ENCODE results near the gene PTCH1. TPM values are rescaled to one million over a fixed set of nuclear protein-coding genes. Genes with fewer than 3 reads are reported as not detected.

PTCH1 gene
- total and polyA plus RNA-seq, 7 experiments from 2014 or later: 5.7 to 28.9 (median 21.2) TPM

DNA sequence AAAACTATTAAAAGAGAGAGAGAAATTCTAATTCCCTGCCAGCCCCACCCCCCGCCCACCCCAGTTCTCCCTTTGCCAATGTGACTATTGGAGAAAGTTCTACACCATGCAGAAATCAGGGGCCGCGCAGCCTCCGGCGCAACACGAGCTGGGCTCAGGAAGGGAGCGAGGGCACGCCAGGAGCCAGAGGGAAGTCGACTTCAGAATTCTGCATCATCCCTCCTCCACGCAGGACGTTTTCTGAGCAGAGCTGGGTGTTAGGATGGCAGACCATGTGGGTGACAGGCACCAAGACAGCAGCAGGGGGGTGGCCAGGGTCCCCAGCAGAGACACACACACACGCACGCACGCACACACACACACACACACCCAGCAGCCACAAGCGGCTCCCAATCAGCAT lies 72.6 kb downstream of the PTCH1 start:
- Mint-ChIP-seq H3K4me3 (no peak overlapping the region), H3K27me3 (peaks cover 0 to 9% (median 0%) of the 10 kb centered on the region in 5 donors), H3K36me3 (peaks cover 0 to 32% (median 13%) of the 10 kb centered on the region in 5 donors), H3K9me3 (peaks cover 0 to 2% (median 0%) of the 10 kb centered on the region in 11 donors), H3K27ac (no peak overlapping the region), H3K4me1 (peaks cover 0 to 4% (median 0%) of the 10 kb centered on the region in 7 donors)
- ChIA-PET CTCF (no interaction called here), POLR2A (no interaction called here)
- Histone ChIP-seq H3K9me3 (ENCODE audit: control insufficient read depth in 2 of 3, low read length in 3 of 3) (no peaks in the 10 kb centered on the region), H3K36me3 (ENCODE audit: control insufficient read depth in 2 of 3, insufficient read depth in 3 of 3, low read length in 3 of 3) (peaks cover 0 to 23% (median 6%) of the 10 kb centered on the region in 3 experiments), H3K27me3 (ENCODE audit: control insufficient read depth in 2 of 2, insufficient read depth in 2 of 2, low read length in 2 of 2) (no peaks in the 10 kb centered on the region), H3K27ac (ENCODE audit: low read depth, low read length) (no peak overlapping the region), H3K4me3 (ENCODE audit: low read length) (no peak overlapping the region), H3K4me1 (ENCODE audit: control insufficient read depth in 2 of 2, insufficient read depth in 2 of 2, low read length in 2 of 2) (no peaks in the 10 kb centered on the region)
- ATAC-seq: no peak
- DNase-seq: no peak
- intact Hi-C loops (cut with micrococcal nuclease): no loop called here

DNA sequence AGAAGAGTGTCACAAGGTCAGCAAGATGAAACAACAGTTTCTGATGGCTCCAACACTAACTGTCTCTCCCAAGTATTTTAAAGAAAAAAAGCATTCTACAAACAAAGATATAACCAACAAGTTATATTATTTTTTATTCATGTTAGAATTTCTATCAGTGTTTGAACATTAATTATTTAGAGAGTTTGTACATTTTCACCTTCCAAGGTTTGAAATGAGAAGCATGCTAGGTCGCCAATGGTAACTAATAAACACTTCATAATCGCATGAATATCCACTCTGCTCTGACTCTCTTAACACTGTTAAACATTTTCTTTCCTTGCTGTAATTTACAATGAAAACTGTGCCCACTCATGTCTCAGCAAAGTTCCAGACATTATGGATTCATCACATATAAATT lies 73.5 kb downstream of the PTCH1 start:
- Mint-ChIP-seq H3K27me3 (peaks cover 0 to 9% (median 0%) of the 10 kb centered on the region in 5 donors), H3K4me1 (peaks cover 0 to 2% (median 0%) of the 10 kb centered on the region in 7 donors), H3K4me3 (no peak overlapping the region), H3K9me3 (peaks cover 0 to under 1% (median 0%) of the 10 kb centered on the region in 11 donors), H3K36me3 (peaks cover 0 to 25% (median 10%) of the 10 kb centered on the region in 5 donors), H3K27ac (no peak overlapping the region)
- H3K36me3 ChIP-seq (ENCODE audit: control insufficient read depth in 2 of 3, insufficient read depth in 3 of 3, low read length in 3 of 3): peaks cover 0 to 18% (median 0%) of the 10 kb centered on the region in 3 experiments
- no peaks in the 10 kb centered on the region for H3K9me3 ChIP-seq (ENCODE audit: control insufficient read depth in 2 of 3, low read length in 3 of 3)
- CTCF ChIA-PET: interaction anchor here (0.7 kb wide), 1 partner anchor 10 kb away, joined by 3 read pairs; no protein-coding TSS in a partner anchor
- no peaks in the 10 kb centered on the region for H3K4me1 ChIP-seq (ENCODE audit: control insufficient read depth in 2 of 2, insufficient read depth in 2 of 2, low read length in 2 of 2)
- POLR2A ChIA-PET: interaction anchor here (0.6 kb wide), 1 partner anchor 18 kb away, joined by 5 read pairs; no protein-coding TSS in a partner anchor
- H3K4me3 ChIP-seq (ENCODE audit: low read length): no peak overlapping the region
- DNase-seq (no peak), ATAC-seq (no peak)
- H3K27me3 ChIP-seq (ENCODE audit: control insufficient read depth in 2 of 2, insufficient read depth in 2 of 2, low read length in 2 of 2): no peaks in the 10 kb centered on the region
- H3K27ac ChIP-seq (ENCODE audit: low read depth, low read length): no peak overlapping the region
- intact Hi-C loops (cut with micrococcal nuclease): no loop called here

DNA sequence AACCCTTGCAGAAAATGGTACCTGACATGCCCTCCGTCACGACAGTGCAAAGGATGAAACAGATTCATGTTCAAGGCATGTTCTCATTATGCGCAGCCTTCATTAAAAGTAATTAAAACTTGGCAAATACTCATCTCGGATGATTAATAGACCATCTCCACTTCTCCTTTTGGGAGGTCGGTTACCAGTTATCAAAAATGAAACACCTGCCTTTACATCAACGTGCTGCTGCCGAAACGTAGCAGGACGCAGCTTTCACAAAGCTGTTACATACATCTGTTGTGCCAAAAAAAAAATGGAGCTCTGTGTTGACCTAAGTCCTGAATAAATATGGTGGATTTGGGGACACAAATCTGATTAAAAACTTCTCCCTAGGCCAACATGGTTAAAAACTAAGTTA lies 75.7 kb downstream of the PTCH1 start:
- Histone ChIP-seq H3K27ac (ENCODE audit: low read depth, low read length) (no peak overlapping the region), H3K27me3 (ENCODE audit: control insufficient read depth in 2 of 2, insufficient read depth in 2 of 2, low read length in 2 of 2) (no peaks in the 10 kb centered on the region), H3K4me3 (ENCODE audit: low read length) (no peak overlapping the region), H3K36me3 (ENCODE audit: control insufficient read depth in 2 of 3, insufficient read depth in 3 of 3, low read length in 3 of 3) (peaks cover 0 to 9% (median 0%) of the 10 kb centered on the region in 3 experiments), H3K4me1 (ENCODE audit: control insufficient read depth in 2 of 2, insufficient read depth in 2 of 2, low read length in 2 of 2) (no peaks in the 10 kb centered on the region), H3K9me3 (ENCODE audit: control insufficient read depth in 2 of 3, low read length in 3 of 3) (no peaks in the 10 kb centered on the region)
- no peak overlapping the region for H3K4me3 Mint-ChIP-seq
- peaks cover 0 to 11% (median 6%) of the 10 kb centered on the region in 5 donors for H3K36me3 Mint-ChIP-seq
- H3K4me1 Mint-ChIP-seq: peaks cover 0 to 3% (median under 1%) of the 10 kb centered on the region in 7 donors
- CTCF ChIA-PET: interaction anchor here (0.6 kb wide), 1 partner anchor 664 kb away, joined by 4 read pairs; no protein-coding TSS in a partner anchor
- POLR2A ChIA-PET: interaction anchor here (0.8 kb wide), 1 partner anchor 15 kb away, joined by 3 read pairs; no protein-coding TSS in a partner anchor
- DNase-seq (no peak), ATAC-seq (no peak)
- no peak overlapping the region for H3K27ac Mint-ChIP-seq
- H3K27me3 Mint-ChIP-seq: peaks cover 0 to 13% (median 0%) of the 10 kb centered on the region in 5 donors
- H3K9me3 Mint-ChIP-seq: no peaks in the 10 kb centered on the region
- intact Hi-C loops (cut with micrococcal nuclease): no loop called here

DNA sequence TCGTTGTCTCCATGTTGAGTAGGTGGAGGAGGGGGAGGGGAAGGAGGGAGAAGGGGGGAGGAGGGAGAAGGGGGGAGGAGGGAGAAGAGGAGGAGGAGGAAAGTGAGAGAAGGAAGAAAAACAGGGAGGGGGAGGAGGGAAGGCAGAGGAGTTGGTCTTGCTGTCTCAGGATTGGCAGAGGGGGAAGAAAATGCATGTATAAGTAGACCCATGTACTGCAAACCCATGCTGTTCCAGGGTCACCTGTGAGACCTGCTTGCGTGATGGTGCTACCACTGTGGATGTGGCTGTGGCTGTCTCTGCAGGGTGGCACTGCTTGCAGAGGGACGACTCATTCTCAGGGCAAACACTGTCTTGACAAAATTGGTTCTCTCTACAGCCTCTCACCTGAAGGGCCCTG lies 76.3 kb downstream of the PTCH1 start:
- DNase-seq: no peak
- Histone ChIP-seq H3K9me3 (ENCODE audit: control insufficient read depth in 2 of 3, low read length in 3 of 3) (no peaks in the 10 kb centered on the region), H3K27me3 (ENCODE audit: control insufficient read depth in 2 of 2, insufficient read depth in 2 of 2, low read length in 2 of 2) (no peaks in the 10 kb centered on the region), H3K4me3 (ENCODE audit: low read length) (no peak overlapping the region), H3K4me1 (ENCODE audit: control insufficient read depth in 2 of 2, insufficient read depth in 2 of 2, low read length in 2 of 2) (no peaks in the 10 kb centered on the region), H3K27ac (ENCODE audit: low read depth, low read length) (no peak overlapping the region), H3K36me3 (ENCODE audit: control insufficient read depth in 2 of 3, insufficient read depth in 3 of 3, low read length in 3 of 3) (peaks cover 0 to 7% (median 0%) of the 10 kb centered on the region in 3 experiments)
- H3K27me3 Mint-ChIP-seq: peaks cover 0 to 13% (median 0%) of the 10 kb centered on the region in 5 donors
- H3K27ac Mint-ChIP-seq: no peak overlapping the region
- peaks cover 0 to 8% (median 4%) of the 10 kb centered on the region in 5 donors for H3K36me3 Mint-ChIP-seq
- ChIA-PET CTCF (no interaction called here), POLR2A (no interaction called here)
- intact Hi-C loops (cut with micrococcal nuclease): no loop called here
- ATAC-seq: no peak
- no peaks in the 10 kb centered on the region for H3K9me3 Mint-ChIP-seq
- H3K4me1 Mint-ChIP-seq: peaks cover 0 to 6% (median 1%) of the 10 kb centered on the region in 7 donors
- no peak overlapping the region for H3K4me3 Mint-ChIP-seq

DNA sequence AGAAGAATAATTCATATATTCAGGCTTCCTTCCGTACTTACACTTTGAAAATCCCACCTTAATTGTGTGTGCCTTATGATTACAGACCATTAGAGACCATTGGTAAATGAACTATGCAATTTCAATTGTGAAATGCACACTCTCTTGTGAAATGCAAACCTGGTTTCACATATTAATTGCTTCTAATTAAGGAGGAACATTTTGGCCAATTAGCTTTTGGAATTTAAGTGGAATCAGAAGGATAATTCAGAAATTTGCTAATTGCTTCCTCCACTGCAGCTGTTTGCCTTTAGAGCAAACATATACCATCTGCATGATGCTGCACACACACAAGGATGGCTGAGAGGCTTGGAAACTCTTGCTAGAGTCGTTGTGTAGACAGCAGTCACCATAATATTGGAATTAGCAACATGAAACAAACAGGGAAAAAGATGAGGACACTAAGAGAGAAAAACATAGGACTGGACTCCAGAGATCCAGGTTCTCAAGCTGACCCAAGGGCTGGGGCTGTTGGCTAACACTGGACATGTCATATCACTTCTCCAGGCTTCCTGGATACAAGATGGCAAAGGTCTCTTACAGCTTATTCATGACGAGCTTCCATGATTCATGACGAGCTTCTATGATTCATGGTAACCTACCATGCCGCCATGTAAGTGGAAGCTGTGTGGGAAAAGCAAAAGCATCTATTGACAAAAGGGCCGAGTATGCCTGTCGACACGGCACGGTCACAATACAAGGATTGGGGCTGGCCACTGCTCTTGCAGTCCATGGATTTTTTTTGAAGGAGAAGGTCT lies 78.0 kb downstream of the PTCH1 start:
- intact Hi-C loops (cut with micrococcal nuclease): no loop called here
- ATAC-seq: no peak

DNA sequence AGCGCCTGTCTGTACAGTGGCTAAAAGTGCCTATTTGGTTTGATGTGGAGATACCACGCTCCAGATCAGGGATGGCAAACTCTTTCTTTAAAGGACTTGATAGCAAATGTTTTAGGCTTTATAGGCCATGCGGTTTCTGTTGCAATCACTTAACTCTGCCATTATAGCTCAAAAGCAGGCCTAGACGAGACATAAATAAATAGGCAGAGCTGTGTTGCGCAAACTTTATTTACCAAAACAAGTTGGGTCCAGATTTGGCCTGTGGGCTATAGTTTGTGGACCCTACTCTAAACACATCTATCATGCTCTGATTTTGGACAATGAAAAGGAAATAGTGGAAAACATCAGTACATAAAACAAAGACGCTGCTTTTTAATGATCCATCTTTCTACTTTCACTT lies 79.2 kb downstream of the PTCH1 start:
- H3K27me3 Mint-ChIP-seq: peaks cover 0 to 10% (median 0%) of the 10 kb centered on the region in 5 donors
- H3K4me3 ChIP-seq (ENCODE audit: low read length): no peak overlapping the region
- no peak overlapping the region for H3K27ac Mint-ChIP-seq
- no peaks in the 10 kb centered on the region for H3K36me3 ChIP-seq (ENCODE audit: control insufficient read depth in 2 of 3, insufficient read depth in 3 of 3, low read length in 3 of 3)
- H3K4me3 Mint-ChIP-seq: no peak overlapping the region
- no peaks in the 10 kb centered on the region for H3K4me1 ChIP-seq (ENCODE audit: control insufficient read depth in 2 of 2, insufficient read depth in 2 of 2, low read length in 2 of 2)
- no peak for DNase-seq
- H3K36me3 Mint-ChIP-seq: no peaks in the 10 kb centered on the region
- H3K4me1 Mint-ChIP-seq: peaks cover 3 to 13% (median 11%) of the 10 kb centered on the region in 7 donors
- CTCF ChIA-PET: no interaction called here
- H3K9me3 Mint-ChIP-seq: peaks cover 0 to 2% (median 0%) of the 10 kb centered on the region in 11 donors
- no peaks in the 10 kb centered on the region for H3K27me3 ChIP-seq (ENCODE audit: control insufficient read depth in 2 of 2, insufficient read depth in 2 of 2, low read length in 2 of 2)
- intact Hi-C loops (cut with micrococcal nuclease): no loop called here
- no peak overlapping the region for H3K27ac ChIP-seq (ENCODE audit: low read depth, low read length)
- POLR2A ChIA-PET: no interaction called here
- no peak for ATAC-seq
- no peaks in the 10 kb centered on the region for H3K9me3 ChIP-seq (ENCODE audit: control insufficient read depth in 2 of 3, low read length in 3 of 3)

More for the DNA sequence above, 78.0 kb downstream of the PTCH1 start:
- no peak overlapping the region for H3K4me3 ChIP-seq (ENCODE audit: low read length)
- no peaks in the 10 kb centered on the region for H3K36me3 ChIP-seq (ENCODE audit: control insufficient read depth in 2 of 3, insufficient read depth in 3 of 3, low read length in 3 of 3)
- H3K4me3 Mint-ChIP-seq: no peak overlapping the region
- POLR2A ChIA-PET: no interaction called here
- CTCF ChIA-PET: no interaction called here
- no peaks in the 10 kb centered on the region for H3K9me3 ChIP-seq (ENCODE audit: control insufficient read depth in 2 of 3, low read length in 3 of 3)
- no peaks in the 10 kb centered on the region for H3K27me3 ChIP-seq (ENCODE audit: control insufficient read depth in 2 of 2, insufficient read depth in 2 of 2, low read length in 2 of 2)
- H3K27me3 Mint-ChIP-seq: peaks cover 0 to 13% (median 0%) of the 10 kb centered on the region in 5 donors
- H3K4me1 ChIP-seq (ENCODE audit: control insufficient read depth in 2 of 2, insufficient read depth in 2 of 2, low read length in 2 of 2): no peaks in the 10 kb centered on the region
- no peak for DNase-seq
- H3K36me3 Mint-ChIP-seq: no peaks in the 10 kb centered on the region
- H3K27ac Mint-ChIP-seq: no peak overlapping the region
- H3K27ac ChIP-seq (ENCODE audit: low read depth, low read length): no peak overlapping the region
- H3K4me1 Mint-ChIP-seq: peaks cover 3 to 13% (median 11%) of the 10 kb centered on the region in 7 donors
- peaks cover 0 to 2% (median 0%) of the 10 kb centered on the region in 11 donors for H3K9me3 Mint-ChIP-seq
